GM12891 (cell line): ENCODE measurements around the gene ZAP70.

Source experiments
- DNase-seq: peaks from one replicate; pipeline ENCODE4 v3.0.0; 2011; ENCODE audit warnings: low spot score; ENCODE audit not compliant: insufficient read length
- FAIRE-seq: peaks from 2 replicates; lab custom pipeline; 2011; peaks lifted over from hg19 to GRCh38; lab: Jason Lieb, UNC
- PAX5 ChIP-seq: IDR thresholded peaks from 2 replicates; pipeline ENCODE4 v1.6.1; 2011; ENCODE audit warnings: low read length, moderate library complexity, mild to moderate bottlenecking; ENCODE audit not compliant: insufficient read depth, severe bottlenecking
- POLR2A ChIP-seq: IDR thresholded peaks from 2 replicates; pipeline ENCODE4 v1.6.1; 2011; ENCODE audit warnings: low read depth, low read length, control low read depth
- POLR2AphosphoS5 ChIP-seq: IDR thresholded peaks from 2 replicates; pipeline ENCODE4 v1.6.1; 2011; ENCODE audit warnings: low read depth, low read length, control low read depth
- POU2F2 ChIP-seq: IDR thresholded peaks from 2 replicates; pipeline ENCODE4 v1.6.1; 2011; ENCODE audit warnings: low read depth, mild to moderate bottlenecking, control low read depth, low read length, moderate library complexity
- SPI1 ChIP-seq: IDR thresholded peaks from 2 replicates; pipeline ENCODE4 v1.6.1; 2011; ENCODE audit warnings: low read depth, low read length, control low read depth
- TAF1 ChIP-seq: IDR thresholded peaks from 2 replicates; pipeline ENCODE4 v1.6.1; 2011; ENCODE audit warnings: low read depth, low read length, control low read depth

ZAP70 gene

GRCh38 chr2:97715951-97716694, 2.7 kb downstream of the ZAP70 start:
- TF ChIP-seq POLR2A: no peak
- no peak for TF ChIP-seq SPI1
- no peak for TF ChIP-seq POU2F2
- TF ChIP-seq POLR2AphosphoS5: no peak
- TF ChIP-seq PAX5: no peak
- no peak for TF ChIP-seq TAF1
- DNase-seq: no peak
- no peak for FAIRE-seq

- FAIRE-seq (no peak), DNase-seq (no peak)
- TF ChIP-seq SPI1: no peak
These were observed 3.6 kb downstream of the ZAP70 start for GRCh38 chr2:97716695-97717612.

- TF ChIP-seq TAF1: no peak
- no peak for TF ChIP-seq POLR2A
- TF ChIP-seq POLR2AphosphoS5: no peak
- no peak for TF ChIP-seq PAX5
- FAIRE-seq (no peak), DNase-seq (no peak)
These were observed 4.2 kb downstream of the ZAP70 start for GRCh38 chr2:97717613-97717995.

- peak; percentile 69 for DNase-seq
- TF ChIP-seq POLR2AphosphoS5 (no peak; the same call in 1 of the 2 replicates), SPI1 (no peak), TAF1 (no peak), POLR2A (no peak), POU2F2 (no peak), PAX5 (no peak)
- FAIRE-seq: peak; percentile 92
These were observed 4.9 kb downstream of the ZAP70 start for GRCh38 chr2:97718051-97718882.

GRCh38 chr2:97718942-97719341, 5.6 kb downstream of the ZAP70 start:
- TF ChIP-seq POLR2A: no peak
- no peak for TF ChIP-seq POU2F2
- no peak for TF ChIP-seq SPI1
- no peak for TF ChIP-seq TAF1
- TF ChIP-seq POLR2AphosphoS5: no peak
- no peak for TF ChIP-seq PAX5
- FAIRE-seq: no peak

GRCh38 chr2:97719362-97720155, 6.2 kb downstream of the ZAP70 start:
- no peak for FAIRE-seq
- DNase-seq: no peak
- no peak for TF ChIP-seq SPI1
- no peak for TF ChIP-seq PAX5
- TF ChIP-seq POU2F2: no peak
- no peak for TF ChIP-seq TAF1
- no peak for TF ChIP-seq POLR2AphosphoS5
- TF ChIP-seq POLR2A: no peak

More at GRCh38 chr2:97718942-97719341, 5.6 kb downstream of the ZAP70 start:
- DNase-seq: no peak

- TF ChIP-seq TAF1: no peak
- TF ChIP-seq POLR2A: no peak
- TF ChIP-seq POU2F2: no peak
- DNase-seq: no peak
- FAIRE-seq: no peak
These were observed 7.4 kb downstream of the ZAP70 start for GRCh38 chr2:97720746-97721145.

GRCh38 chr2:97722227-97722626, 8.9 kb downstream of the ZAP70 start:
- FAIRE-seq: no peak
- TF ChIP-seq POU2F2: no peak
- TF ChIP-seq POLR2A: no peak
- no peak for TF ChIP-seq TAF1
- TF ChIP-seq PAX5: no peak
- no peak for TF ChIP-seq SPI1
- TF ChIP-seq POLR2AphosphoS5: no peak
- no peak for DNase-seq
